Stimulated activated CD8-positive, alpha-beta memory T cell treated with anti-CD3 and anti-CD28 coated beads, Interleukin-12 subunit alpha, Interleukin-12 subunit beta, amount 100 ng/mL, for 24 hours (primary cell): ENCODE data around the gene HBD.

ENCODE experiments used
- DNase-seq: peaks from one replicate; pipeline ENCODE4 v3.0.0-alpha.2; 2020; ENCODE audit errors: extremely low read depth

HBD gene

GRCh38 chr11:5232821-5233220, 1.5 kb downstream of the HBD start:
- DNase-seq = no peak

GRCh38 chr11:5232176-5232575, 2.1 kb downstream of the HBD start:
- DNase-seq = no peak

GRCh38 chr11:5231111-5231510, 3.2 kb downstream of the HBD start:
- DNase-seq = no peak

GRCh38 chr11:5230266-5230665, 4.0 kb downstream of the HBD start:
- DNase-seq = no peak

- no peak for DNase-seq
Observed at GRCh38 chr11:5229796-5230195, 4.5 kb downstream of the HBD start.

- no peak for DNase-seq
Observed at GRCh38 chr11:5229356-5229755, 4.9 kb downstream of the HBD start.

- no peak for DNase-seq
Observed at GRCh38 chr11:5228124-5228523, 6.2 kb downstream of the HBD start.

GRCh38 chr11:5227681-5228080, 6.6 kb downstream of the HBD start:
- no peak for DNase-seq

- DNase-seq = no peak
Observed at GRCh38 chr11:5226732-5227310, 7.5 kb downstream of the HBD start, which contains the start of gene HBB. Gene HBB, minus strand, starts transcription at chr11:5227071. Its CDS starts 50 bp downstream, at chr11:5227021.

GRCh38 chr11:5225480-5225871, 8.8 kb downstream of the HBD start:
- DNase-seq = no peak

- DNase-seq = no peak
Observed at GRCh38 chr11:5224538-5225479, 9.5 kb downstream of the HBD start.

GRCh38 chr11:5223686-5224085, 10.6 kb downstream of the HBD start:
- no peak for DNase-seq

- DNase-seq = no peak
Observed at GRCh38 chr11:5223146-5223545, 11.1 kb downstream of the HBD start.

GRCh38 chr11:5210376-5210885, 23.9 kb downstream of the HBD start:
- DNase-seq = no peak

- DNase-seq = no peak
Observed at GRCh38 chr11:5204787-5205186, 29.5 kb downstream of the HBD start.

- DNase-seq = no peak
Observed at GRCh38 chr11:5203366-5203765, 30.9 kb downstream of the HBD start.

GRCh38 chr11:5200582-5200981, 33.7 kb downstream of the HBD start, which contains the start of gene OR51V1:
Gene OR51V1, minus strand, starts transcription at chr11:5200682. Its CDS starts 0 bp downstream, at chr11:5200682.
- DNase-seq = no peak

- no peak for DNase-seq
Observed at GRCh38 chr11:5198285-5198684, 36.0 kb downstream of the HBD start.

- no peak for DNase-seq
Observed at GRCh38 chr11:5197536-5197935, 36.7 kb downstream of the HBD start.

- no peak for DNase-seq
Observed at GRCh38 chr11:5196731-5197130, 37.6 kb downstream of the HBD start.

- no peak for DNase-seq
Observed at GRCh38 chr11:5196067-5196466, 38.2 kb downstream of the HBD start.

- DNase-seq = no peak
Observed at GRCh38 chr11:5192738-5193137, 41.5 kb downstream of the HBD start.

GRCh38 chr11:5188201-5188600, 46.1 kb downstream of the HBD start:
- DNase-seq = no peak
